IMR-90 (cell line): ENCODE measurements around the gene ACKR1. TPM values are rescaled to one million over a fixed set of nuclear protein-coding genes. Genes with fewer than 3 reads are reported as not detected.

ENCODE experiments used
- ATAC-seq: fragments of 200-7000 bp; cut with Tn5 transposase; 2 replicates; pipeline ENCODE4 v1.9.1; 2020; ENCODE audit warnings: low read depth, mild to moderate bottlenecking, moderate library complexity
- BruUV-seq: library from RNA; stranded (reverse); fragments of 400-500 nt; replicated peaks from 2 replicates; lab custom pipeline; 2021; lab: Mats Ljungman, UMichigan
- CTCF ChIA-PET: fragments of 300-600 bp; formaldehyde crosslinking; extraction: SDS; loops from one replicate; lab custom pipeline; 2021; ENCODE audit warnings: antibody characterized with exemption; lab: Yijun Ruan, JAX
- POLR2A ChIA-PET: fragments of 300-600 bp; sonication (Branson Sonifier 250); formaldehyde crosslinking; loops from one replicate; lab custom pipeline; 2022; ENCODE audit warnings: antibody characterized with exemption; ENCODE audit not compliant: unreplicated experiment; lab: Charles Lee
- DNase-seq: peaks from one replicate; pipeline ENCODE4 v3.0.0; 2013
- H2AFZ ChIP-seq: replicated peaks from 2 replicates; pipeline ENCODE3; 2013; ENCODE audit warnings: low read length, mild to moderate bottlenecking; ENCODE audit not compliant: poor library complexity
- H2AK5ac ChIP-seq: 2 replicates; pipeline ENCODE4 v1.6.1; 2013; ENCODE audit warnings: low read depth, low read length, inconsistent platforms
- H2AK9ac ChIP-seq: replicated peaks from 2 replicates; pipeline ENCODE3; 2013; ENCODE audit warnings: mild to moderate bottlenecking, low read depth, low read length, moderate library complexity; ENCODE audit not compliant: poor library complexity
- H2BK120ac ChIP-seq: 2 replicates; pipeline ENCODE4 v1.6.1; 2013; ENCODE audit warnings: low read depth, low read length, inconsistent platforms
- H2BK15ac ChIP-seq: 3 replicates; pipeline ENCODE4 v1.6.1; 2013; ENCODE audit warnings: low read depth, low read length, inconsistent platforms
- H2BK20ac ChIP-seq: 2 replicates; pipeline ENCODE4 v1.6.1; 2013; ENCODE audit warnings: low read depth, mild to moderate bottlenecking, inconsistent platforms, low read length, moderate library complexity
- H2BK5ac ChIP-seq: 2 replicates; pipeline ENCODE4 v1.6.1; 2013; ENCODE audit warnings: mild to moderate bottlenecking, low read depth, low read length, inconsistent platforms; ENCODE audit not compliant: poor library complexity, severe bottlenecking
- H3K14ac ChIP-seq: replicated peaks from 2 replicates; pipeline ENCODE4 v1.6.1; 2013; ENCODE audit warnings: low read depth, low read length, inconsistent platforms
- H3K18ac ChIP-seq: 2 replicates; pipeline ENCODE4 v1.6.1; 2013; ENCODE audit warnings: low read depth, low read length, control low read depth
- H3K23ac ChIP-seq: 2 replicates; pipeline ENCODE4 v1.6.1; 2013; ENCODE audit warnings: low read depth, low read length, inconsistent platforms
- H3K27ac ChIP-seq: 2 replicates; pipeline ENCODE4 v1.5.1; 2013; ENCODE audit warnings: mild to moderate bottlenecking, control low read depth, low read length; ENCODE audit not compliant: insufficient read depth
- H3K27me3 ChIP-seq: 2 replicates; pipeline ENCODE4 v1.6.1; 2013; ENCODE audit warnings: low read length; ENCODE audit not compliant: control insufficient read depth, insufficient read depth
- H3K36me3 ChIP-seq: 2 replicates; pipeline ENCODE4 v1.6.1; 2013; ENCODE audit warnings: low read length, mixed read lengths; ENCODE audit not compliant: control insufficient read depth, insufficient read depth
- H3K4ac ChIP-seq: 2 replicates; pipeline ENCODE4 v1.6.1; 2013; ENCODE audit warnings: low read depth, low read length, inconsistent platforms
- H3K4me1 ChIP-seq: 2 replicates; pipeline ENCODE4 v1.6.1; 2013; ENCODE audit warnings: low read length, mixed read lengths; ENCODE audit not compliant: control insufficient read depth, insufficient read depth
- H3K4me2 ChIP-seq: 2 replicates; pipeline ENCODE4 v1.6.1; 2013; ENCODE audit warnings: low read depth, mild to moderate bottlenecking, control low read depth, low read length, moderate library complexity
- H3K4me3 ChIP-seq: 2 replicates; pipeline ENCODE4 v1.5.1; 2013; ENCODE audit warnings: low read depth, mild to moderate bottlenecking, control low read depth, low read length, moderate library complexity; ENCODE audit not compliant: insufficient read depth
- H3K56ac ChIP-seq: 2 replicates; pipeline ENCODE4 v1.6.1; 2013; ENCODE audit warnings: low read length, inconsistent platforms; ENCODE audit not compliant: insufficient read depth; ENCODE audit errors: extremely low read depth
- H3K79me1 ChIP-seq, 2 experiments: 2 replicates each; pipeline ENCODE4 v1.6.1; 2013; ENCODE audit warnings: low read length in 2 of 2, inconsistent platforms in 1 of 2, low read depth in 1 of 2
- H3K9ac ChIP-seq: 2 replicates; pipeline ENCODE4 v1.6.1; 2013; ENCODE audit warnings: low read depth, low read length, control low read depth
- H3K9me1 ChIP-seq: 2 replicates; pipeline ENCODE4 v1.6.1; 2013; ENCODE audit warnings: low read length, inconsistent platforms; ENCODE audit not compliant: insufficient read depth
- H3K9me3 ChIP-seq: 2 replicates; pipeline ENCODE4 v1.6.1; 2013; ENCODE audit warnings: low read length; ENCODE audit not compliant: control insufficient read depth, insufficient read depth
- H4K20me1 ChIP-seq: 2 replicates; pipeline ENCODE4 v1.6.1; 2013; ENCODE audit warnings: low read length, inconsistent platforms; ENCODE audit not compliant: insufficient read depth
- H4K5ac ChIP-seq: 2 replicates; pipeline ENCODE4 v1.6.1; 2013; ENCODE audit warnings: mild to moderate bottlenecking, low read depth, low read length, control low read depth
- H4K8ac ChIP-seq, 2 experiments: 2 replicates each; pipeline ENCODE4 v1.6.1; 2013; ENCODE audit warnings: low read depth in 2 of 2, low read length in 2 of 2, control low read depth in 1 of 2, inconsistent platforms in 1 of 2
- H4K91ac ChIP-seq: 2 replicates; pipeline ENCODE4 v1.6.1; 2013; ENCODE audit warnings: low read depth, low read length, inconsistent platforms; ENCODE audit not compliant: insufficient read depth
- BHLHE40 ChIP-seq: fragments of 150-350 bp; IDR thresholded peaks from 2 replicates; pipeline ENCODE4 v1.6.1; 2016; ENCODE audit warnings: mild to moderate bottlenecking, low read depth, low read length
- CEBPB ChIP-seq: IDR thresholded peaks from 2 replicates; pipeline ENCODE4 v1.6.1; 2012; ENCODE audit warnings: low read depth, low read length, improper control_type of control experiment
- CHD1 ChIP-seq: IDR thresholded peaks from 2 replicates; pipeline ENCODE4 v1.6.1; 2012; ENCODE audit warnings: low read depth, low read length, improper control_type of control experiment
- CTCF ChIP-seq: conservative IDR thresholded peaks from 2 replicates; pipeline ENCODE4 v1.5.1; 2012; ENCODE audit warnings: mild to moderate bottlenecking, low read depth, low read length, improper control_type of control experiment
- ELK1 ChIP-seq: fragments of 150-350 bp; IDR thresholded peaks from 2 replicates; pipeline ENCODE4 v1.6.1; 2016; ENCODE audit warnings: low read depth, mild to moderate bottlenecking, low read length, moderate library complexity, borderline replicate concordance
- FOS ChIP-seq: fragments of 150-350 bp; IDR thresholded peaks from 2 replicates; pipeline ENCODE4 v1.6.1; 2016; ENCODE audit warnings: low read depth, low read length
- MAFK ChIP-seq: IDR thresholded peaks from 2 replicates; pipeline ENCODE4 v1.6.1; 2012; ENCODE audit warnings: low read depth, low read length, improper control_type of control experiment
- MAZ ChIP-seq: IDR thresholded peaks from 2 replicates; pipeline ENCODE4 v1.6.1; 2012; ENCODE audit warnings: low read depth, mild to moderate bottlenecking, low read length, improper control_type of control experiment, moderate library complexity, borderline replicate concordance
- MXI1 ChIP-seq: IDR thresholded peaks from 2 replicates; pipeline ENCODE4 v1.6.1; 2012; ENCODE audit warnings: low read depth, mild to moderate bottlenecking, low read length, moderate library complexity, borderline replicate concordance
- NFE2L2 ChIP-seq: fragments of 150-350 bp; IDR thresholded peaks from 2 replicates; pipeline ENCODE4 v1.6.1; 2016; ENCODE audit warnings: low read depth, mild to moderate bottlenecking, low read length
- POLR2A ChIP-seq: IDR thresholded peaks from 2 replicates; pipeline ENCODE4 v1.6.1; 2012; ENCODE audit warnings: mild to moderate bottlenecking, low read depth, low read length
- RAD21 ChIP-seq: IDR thresholded peaks from 2 replicates; pipeline ENCODE4 v1.6.1; 2012; ENCODE audit warnings: low read length, improper control_type of control experiment
- RCOR1 ChIP-seq: IDR thresholded peaks from 2 replicates; pipeline ENCODE4 v1.6.1; 2012; ENCODE audit warnings: mild to moderate bottlenecking, low read length, improper control_type of control experiment; ENCODE audit not compliant: insufficient replicate concordance
- RFX5 ChIP-seq: IDR thresholded peaks from 2 replicates; pipeline ENCODE4 v1.8.0; 2012; ENCODE audit warnings: low read depth, mild to moderate bottlenecking, low read length, moderate library complexity
- SMC3 ChIP-seq: fragments of 150-350 bp; IDR thresholded peaks from 2 replicates; pipeline ENCODE4 v1.6.1; 2016; ENCODE audit warnings: low read depth, mild to moderate bottlenecking, antibody characterized with exemption, low read length, moderate library complexity
- USF2 ChIP-seq: fragments of 150-350 bp; IDR thresholded peaks from 2 replicates; pipeline ENCODE4 v1.6.1; 2017; ENCODE audit warnings: mild to moderate bottlenecking, antibody characterized with exemption, low read length, low read depth
- dilution Hi-C: fragments of 300-500 bp; cut with HindIII; formaldehyde crosslinking; loops from one replicate; pipeline ENCODE4 v1.14.3; 2018; ENCODE audit warnings: low sequenced_read_pairs; ENCODE audit not compliant: unreplicated experiment
- in situ Hi-C: fragments of 300-500 bp; cut with MboI; formaldehyde crosslinking; loops from 3 replicates; pipeline ENCODE4 v1.14.3; 2019; ENCODE audit warnings: low sequenced_read_pairs, inconsistent platforms, mixed read lengths
- intact Hi-C: fragments of 100-400 bp; cut with micrococcal nuclease; formaldehyde crosslinking; loops from 2 replicates; pipeline ENCODE4 v1.10.0; 2022
- polyA plus RNA-seq, 3 experiments: library from polyadenylated mRNA; depleted of rRNA; stranded (reverse); fragments of >200 nt; gene quantifications; 2 replicates each; pipeline ENCODE4 v1.2.3, GENCODE V29; 2012; ENCODE audit warnings: low replicate concordance in 1 of 3
- total RNA-seq: library from RNA; depleted of rRNA; stranded (reverse); fragments of >200 nt; gene quantifications from 2 replicates; pipeline ENCODE4 v1.2.3, GENCODE V29; 2012

The ACKR1 gene
- total and polyA plus RNA-seq, 2 of the 4 experiments (the other 2 are of a cell fraction): not detected

DNA sequence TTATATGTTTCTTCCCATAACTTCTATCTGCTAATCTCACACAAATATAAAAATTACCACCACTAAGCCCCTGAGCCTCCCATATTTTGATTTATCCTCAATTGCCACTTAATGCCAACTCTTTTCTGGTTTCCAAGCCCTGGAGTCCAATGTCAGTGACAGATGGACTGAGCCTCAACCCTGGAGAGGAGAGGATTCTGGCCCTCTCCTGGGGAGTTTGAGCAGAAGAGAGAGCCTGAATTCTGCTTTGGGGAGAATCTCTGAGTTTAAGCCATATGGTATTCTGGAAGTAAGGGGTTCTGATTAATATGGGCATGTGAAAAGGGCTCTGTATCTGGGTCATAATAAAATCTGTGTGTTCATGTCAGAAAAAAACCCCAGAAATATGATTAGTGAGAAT is 24.8 kb upstream of the ACKR1 start:
- no peak for ATAC-seq
- H4K91ac ChIP-seq: no peak overlapping the region
- H3K9me1 ChIP-seq: no peaks in the 10 kb centered on the region
- no peaks in the 10 kb centered on the region for H3K27me3 ChIP-seq
- no peak overlapping the region for H2AK5ac ChIP-seq
- no peak overlapping the region for H3K4ac ChIP-seq
- no peak overlapping the region for H3K56ac ChIP-seq
- H4K8ac ChIP-seq: no peak overlapping the region
- no peak overlapping the region for H3K27ac ChIP-seq
- in situ Hi-C loops: no loop called here
- no peak overlapping the region for H3K4me2 ChIP-seq
- no peak overlapping the region for H3K9ac ChIP-seq
- no peak overlapping the region for H3K4me3 ChIP-seq
- POLR2A ChIA-PET: no interaction called here
- no peaks in the 10 kb centered on the region for H3K79me1 ChIP-seq
- H4K5ac ChIP-seq: no peak overlapping the region
- H3K9me3 ChIP-seq: no peaks in the 10 kb centered on the region
- intact Hi-C loops: no loop called here
- no peak overlapping the region for H2BK5ac ChIP-seq
- H3K36me3 ChIP-seq: no peaks in the 10 kb centered on the region
- CTCF ChIA-PET: no interaction called here
- H3K14ac ChIP-seq: no peak overlapping the region
- TF ChIP-seq RAD21: no peak
- TF ChIP-seq MAZ: no peak
- no peak for TF ChIP-seq SMC3
- no peak for TF ChIP-seq CTCF
- no peak for TF ChIP-seq CHD1
- TF ChIP-seq BHLHE40: no peak
- TF ChIP-seq RCOR1: no peak
- TF ChIP-seq USF2: no peak
- no peak for TF ChIP-seq ELK1
- no peak for TF ChIP-seq FOS
- TF ChIP-seq POLR2A: no peak
- TF ChIP-seq MAFK: no peak
- no peak for TF ChIP-seq RFX5
- TF ChIP-seq NFE2L2: no peak
- TF ChIP-seq MXI1: no peak
- no peak for TF ChIP-seq CEBPB
- DNase-seq: no peak
- no peak overlapping the region for H3K18ac ChIP-seq
- H3K23ac ChIP-seq: no peak overlapping the region
- H2AFZ ChIP-seq: no peak overlapping the region
- H2BK15ac ChIP-seq: no peak overlapping the region
- dilution Hi-C loops: no loop called here
- no peaks in the 10 kb centered on the region for H4K20me1 ChIP-seq
- H2BK20ac ChIP-seq: no peak overlapping the region
- H2AK9ac ChIP-seq: no peak overlapping the region
- no peaks in the 10 kb centered on the region for H3K4me1 ChIP-seq
- no peak overlapping the region for H2BK120ac ChIP-seq
- BruUV-seq: no TSS peak
